Astrocyte (in vitro differentiated cells and primary cell): ENCODE measurements around the gene BACH2. TPM values are rescaled to one million over a fixed set of nuclear protein-coding genes. Genes with fewer than 3 reads are reported as not detected.
"Not testable (repeated sequence)": the region's sequence is repeated elsewhere in the genome, so short reads cannot be mapped to it uniquely, and the experiment has no call there.

Experiments
- DNase-seq: peaks from one replicate; pipeline ENCODE4 v3.0.0-alpha.2; 2010; ENCODE audit warnings: low read depth
- FAIRE-seq: peaks from 2 replicates; lab custom pipeline; 2011; peaks lifted over from hg19 to GRCh38; lab: Jason Lieb, UNC
- H2AFZ ChIP-seq: 2 replicates; pipeline ENCODE4 v1.6.0; 2012; ENCODE audit warnings: low read depth, low read length, inconsistent platforms
- H3K27ac ChIP-seq: 2 replicates; pipeline ENCODE4 v1.5.1; 2011; ENCODE audit warnings: low read depth, low read length, inconsistent platforms
- H3K27me3 ChIP-seq: 2 replicates; pipeline ENCODE4 v1.6.0; 2011; ENCODE audit warnings: low read length, inconsistent platforms; ENCODE audit not compliant: insufficient read depth
- H3K36me3 ChIP-seq: 2 replicates; pipeline ENCODE4 v1.5.1; 2011; ENCODE audit warnings: low read length, inconsistent platforms; ENCODE audit not compliant: insufficient read depth
- H3K4me1 ChIP-seq: 2 replicates; pipeline ENCODE4 v1.5.1; 2011; ENCODE audit warnings: low read length, inconsistent platforms; ENCODE audit not compliant: insufficient read depth
- H3K4me2 ChIP-seq: 2 replicates; pipeline ENCODE4 v1.6.0; 2012; ENCODE audit warnings: low read length, inconsistent platforms
- H3K4me3 ChIP-seq: 2 replicates; pipeline ENCODE4 v1.5.1; 2011; ENCODE audit warnings: low read depth, mild to moderate bottlenecking, low read length, inconsistent platforms; ENCODE audit not compliant: insufficient read depth
- H3K79me2 ChIP-seq: 2 replicates; pipeline ENCODE4 v1.6.0; 2012; ENCODE audit warnings: mild to moderate bottlenecking, low read length, inconsistent platforms; ENCODE audit not compliant: insufficient read depth
- H3K9ac ChIP-seq: 2 replicates; pipeline ENCODE4 v1.6.0; 2012; ENCODE audit warnings: mild to moderate bottlenecking, low read length, inconsistent platforms
- H3K9me3 ChIP-seq: 2 replicates; pipeline ENCODE4 v1.5.1; 2012; ENCODE audit warnings: low read depth, mild to moderate bottlenecking, low read length, inconsistent platforms; ENCODE audit not compliant: insufficient read depth
- H4K20me1 ChIP-seq: 2 replicates; pipeline ENCODE4 v1.6.0; 2012; ENCODE audit warnings: low read length, inconsistent platforms; ENCODE audit not compliant: insufficient read depth
- H3K27ac Mint-ChIP-seq: one replicate; pipeline ENCODE4 v1.8.0; 2021; ENCODE audit warnings: mild to moderate bottlenecking, mixed read lengths; ENCODE audit not compliant: unreplicated experiment
- H3K27me3 Mint-ChIP-seq: one replicate; pipeline ENCODE4 v1.8.0; 2021; ENCODE audit warnings: low read depth, mixed read lengths; ENCODE audit not compliant: unreplicated experiment
- H3K36me3 Mint-ChIP-seq: one replicate; pipeline ENCODE4 v1.8.0; 2021; ENCODE audit warnings: low read depth, mixed read lengths; ENCODE audit not compliant: unreplicated experiment
- H3K4me1 Mint-ChIP-seq: one replicate; pipeline ENCODE4 v1.8.0; 2021; ENCODE audit warnings: low read depth, mixed read lengths; ENCODE audit not compliant: unreplicated experiment
- H3K4me3 Mint-ChIP-seq: one replicate; pipeline ENCODE4 v1.8.0; 2021; ENCODE audit warnings: mild to moderate bottlenecking, moderate library complexity, mixed read lengths; ENCODE audit not compliant: unreplicated experiment
- H3K9me3 Mint-ChIP-seq: one replicate; pipeline ENCODE4 v1.8.0; 2021; ENCODE audit warnings: mild to moderate bottlenecking, mixed read lengths; ENCODE audit not compliant: unreplicated experiment
- CTCF ChIP-seq: IDR thresholded peaks from 2 replicates; pipeline ENCODE4 v1.5.1; 2011; ENCODE audit warnings: low read depth, mild to moderate bottlenecking, inconsistent platforms, low read length, moderate library complexity; ENCODE audit not compliant: insufficient read depth
- EZH2 ChIP-seq: IDR thresholded peaks from 2 replicates; pipeline ENCODE4 v1.6.1; 2012; ENCODE audit warnings: mild to moderate bottlenecking, low read length, inconsistent platforms; ENCODE audit not compliant: insufficient read depth
- total RNA-seq: library from RNA; stranded (reverse); gene quantifications from 2 replicates; pipeline ENCODE4 v1.2.1, GENCODE V29; 2021

The BACH2 gene
- total RNA-seq, 1 donor from 2014 or later, result 17.5 TPM

DNA sequence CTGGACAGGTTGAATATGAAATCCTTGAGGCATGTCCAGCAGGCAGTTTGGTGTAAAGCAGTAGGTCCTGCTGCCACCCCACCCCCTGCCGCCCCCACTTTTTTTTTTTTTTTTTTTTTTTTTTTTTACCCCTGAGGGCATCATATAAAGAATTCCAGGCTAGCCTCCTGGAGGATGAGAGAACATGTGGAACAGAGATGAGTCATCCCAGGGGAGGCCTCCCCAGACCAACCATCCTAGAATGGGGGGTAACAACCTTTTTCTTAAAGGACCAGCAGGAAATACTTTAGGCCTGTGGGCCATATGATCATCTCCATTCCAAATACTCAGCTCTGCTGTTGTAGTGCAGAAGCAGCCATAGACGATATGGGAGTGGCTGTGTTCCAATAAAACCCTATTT lies 231.5 kb downstream of the BACH2 start:
- Histone ChIP-seq H3K9me3 (no peaks in the 10 kb centered on the region), H3K4me1 (peaks cover 12% of the 10 kb centered on the region), H3K4me2 (no peak overlapping the region), H3K27ac (no peak overlapping the region), H4K20me1 (no peaks in the 10 kb centered on the region), H3K4me3 (no peak overlapping the region), H3K27me3 (no peaks in the 10 kb centered on the region), H3K79me2 (no peaks in the 10 kb centered on the region), H3K36me3 (no peaks in the 10 kb centered on the region), H2AFZ (no peak overlapping the region), H3K9ac (no peak overlapping the region)
- peaks cover 24% of the 10 kb centered on the region for H3K4me1 Mint-ChIP-seq
- peaks cover 3% of the 10 kb centered on the region for H3K9me3 Mint-ChIP-seq
- no peaks in the 10 kb centered on the region for H3K27me3 Mint-ChIP-seq
- peaks cover 5% of the 10 kb centered on the region for H3K36me3 Mint-ChIP-seq
- H3K27ac Mint-ChIP-seq, result no peak overlapping the region
- DNase-seq, result no peak
- TF ChIP-seq EZH2 (no peak), CTCF (no peak)
- no peak for FAIRE-seq
- H3K4me3 Mint-ChIP-seq, result no peak overlapping the region

GRCh38 chr6:90062667-90063066 lies 234.0 kb downstream of the BACH2 start:
- no peak overlapping the region for H3K4me3 ChIP-seq
- H3K27ac ChIP-seq, result no peak overlapping the region
- H3K27me3 ChIP-seq, result no peaks in the 10 kb centered on the region
- no peaks in the 10 kb centered on the region for H3K36me3 ChIP-seq
- Mint-ChIP-seq H3K9me3 (peaks cover 11% of the 10 kb centered on the region), H3K36me3 (peaks cover 8% of the 10 kb centered on the region), H3K4me3 (no peak overlapping the region), H3K27ac (no peak overlapping the region), H3K4me1 (peaks cover 6% of the 10 kb centered on the region), H3K27me3 (no peaks in the 10 kb centered on the region)
- H2AFZ ChIP-seq, result no peak overlapping the region
- no peak overlapping the region for H3K4me2 ChIP-seq
- no peaks in the 10 kb centered on the region for H3K9me3 ChIP-seq
- no peaks in the 10 kb centered on the region for H3K79me2 ChIP-seq
- no peak overlapping the region for H3K9ac ChIP-seq
- DNase-seq (no peak), FAIRE-seq (no peak)
- H3K4me1 ChIP-seq, result no peaks in the 10 kb centered on the region
- TF ChIP-seq CTCF (no peak), EZH2 (no peak)
- no peaks in the 10 kb centered on the region for H4K20me1 ChIP-seq

DNA sequence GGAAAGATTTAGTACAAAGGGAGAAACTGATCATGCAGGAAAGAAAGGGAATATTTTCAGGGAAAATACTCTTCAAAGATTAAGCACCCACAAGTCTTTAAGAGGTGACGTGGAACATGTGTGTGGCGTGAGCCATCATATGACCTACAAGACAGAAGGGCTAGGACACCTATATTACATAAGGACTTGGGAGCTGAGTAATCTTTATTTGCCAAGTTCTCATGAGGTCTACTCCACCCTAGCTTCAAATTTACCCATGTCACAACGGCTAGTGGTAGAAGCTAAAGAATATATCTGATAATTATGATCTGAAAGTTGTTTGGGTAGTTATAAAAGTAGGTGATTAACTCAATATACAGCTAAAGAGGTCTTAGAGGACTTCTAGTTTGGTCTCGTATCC lies 234.6 kb downstream of the BACH2 start:
- no peak for TF ChIP-seq CTCF
- no peak for TF ChIP-seq EZH2
- Histone ChIP-seq H3K79me2 (no peaks in the 10 kb centered on the region), H3K27me3 (no peaks in the 10 kb centered on the region), H4K20me1 (no peaks in the 10 kb centered on the region), H3K9me3 (no peaks in the 10 kb centered on the region), H3K4me1 (no peaks in the 10 kb centered on the region), H3K36me3 (no peaks in the 10 kb centered on the region), H3K4me3 (no peak overlapping the region), H3K27ac (no peak overlapping the region), H3K4me2 (no peak overlapping the region), H3K9ac (no peak overlapping the region), H2AFZ (no peak overlapping the region)
- no peak overlapping the region for H3K27ac Mint-ChIP-seq
- peaks cover 13% of the 10 kb centered on the region for H3K9me3 Mint-ChIP-seq
- FAIRE-seq (no peak), DNase-seq (no peak)
- no peaks in the 10 kb centered on the region for H3K27me3 Mint-ChIP-seq
- no peak overlapping the region for H3K4me3 Mint-ChIP-seq
- H3K36me3 Mint-ChIP-seq, result peaks cover 8% of the 10 kb centered on the region
- peaks cover under 1% of the 10 kb centered on the region for H3K4me1 Mint-ChIP-seq

GRCh38 chr6:90059178-90059577 lies 237.5 kb downstream of the BACH2 start:
- H3K4me2 ChIP-seq, H3K4me1 Mint-ChIP-seq, H2AFZ ChIP-seq, H3K4me1 ChIP-seq, H3K27me3 Mint-ChIP-seq, H3K79me2 ChIP-seq, FAIRE-seq, H3K9me3 ChIP-seq, H3K36me3 Mint-ChIP-seq, H3K27ac ChIP-seq, H3K36me3 ChIP-seq, H4K20me1 ChIP-seq, H3K27ac Mint-ChIP-seq, H3K9ac ChIP-seq, DNase-seq, H3K4me3 Mint-ChIP-seq, H3K27me3 ChIP-seq, H3K4me3 ChIP-seq: not testable (repeated sequence)
- peaks cover 23% of the 10 kb centered on the region for H3K9me3 Mint-ChIP-seq
